Fibroblast of mammary gland (primary cell): ENCODE results near the gene DPM2.
A peak's percentile ranks its signal among the peaks of the same experiment; 100 is the strongest.

Experiments used
- DNase-seq: peaks from one replicate; pipeline ENCODE4 v3.0.0-alpha.2; 2010; ENCODE audit warnings: low read depth
- H3K4me3 ChIP-seq: 2 replicates; pipeline ENCODE4 v1.5.1; 2011; ENCODE audit warnings: low read depth, mild to moderate bottlenecking, low read length, moderate library complexity; ENCODE audit not compliant: control insufficient read depth
- TF ChIP-seq, protein P1 (sequence below): conservative IDR thresholded peaks from 2 replicates; pipeline ENCODE4 v1.5.1; 2011; ENCODE audit warnings: low read depth, low read length, inconsistent platforms; ENCODE audit not compliant: control insufficient read depth, insufficient read depth

Gene DPM2

DNA sequence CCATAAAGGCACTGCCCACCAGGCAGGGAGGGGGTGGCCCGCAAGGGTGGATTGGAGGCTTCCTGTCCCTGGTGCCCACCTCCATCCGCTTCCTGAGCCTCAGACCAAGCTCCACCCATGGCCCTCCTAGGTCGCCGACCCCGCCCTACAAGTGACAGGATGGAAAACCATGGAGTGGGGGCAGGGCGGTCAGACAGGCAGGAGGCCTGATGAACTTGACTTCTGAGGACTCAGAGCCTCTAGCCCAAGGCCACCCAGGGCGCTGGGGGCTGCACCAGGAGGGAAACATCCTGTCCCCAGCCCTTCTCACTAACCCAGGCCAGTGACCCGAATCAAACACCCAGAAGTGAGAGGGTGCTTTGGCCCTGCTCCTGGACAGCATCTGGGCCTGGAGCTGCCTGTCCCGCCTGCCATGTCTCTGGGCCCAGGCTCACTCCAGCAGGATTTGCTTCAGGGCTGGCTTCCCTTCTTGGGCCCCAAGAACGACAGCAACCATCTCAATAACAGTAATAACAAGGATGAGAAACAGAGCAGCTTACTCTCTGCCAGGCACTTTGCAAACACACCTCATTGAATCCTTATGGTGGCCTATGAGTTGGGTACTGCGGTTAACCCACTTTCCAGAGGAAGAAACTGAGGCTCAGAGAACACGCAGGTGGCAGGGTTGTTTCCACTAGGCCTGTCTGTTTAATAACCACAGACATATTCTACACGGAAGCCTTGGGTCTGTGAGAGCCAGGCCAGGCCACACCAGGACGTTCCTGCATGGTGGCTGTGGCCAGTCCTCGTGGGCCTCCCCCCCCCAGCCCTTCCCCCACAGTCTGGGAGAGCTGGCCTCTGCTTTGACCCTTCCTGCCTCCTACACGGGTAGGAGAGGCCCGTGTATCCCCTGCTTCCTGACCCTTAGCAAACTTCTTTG is 33.8 kb downstream of the DPM2 start:
- H3K4me3 ChIP-seq: no peak overlapping the region
- TF ChIP-seq, protein P1, sequence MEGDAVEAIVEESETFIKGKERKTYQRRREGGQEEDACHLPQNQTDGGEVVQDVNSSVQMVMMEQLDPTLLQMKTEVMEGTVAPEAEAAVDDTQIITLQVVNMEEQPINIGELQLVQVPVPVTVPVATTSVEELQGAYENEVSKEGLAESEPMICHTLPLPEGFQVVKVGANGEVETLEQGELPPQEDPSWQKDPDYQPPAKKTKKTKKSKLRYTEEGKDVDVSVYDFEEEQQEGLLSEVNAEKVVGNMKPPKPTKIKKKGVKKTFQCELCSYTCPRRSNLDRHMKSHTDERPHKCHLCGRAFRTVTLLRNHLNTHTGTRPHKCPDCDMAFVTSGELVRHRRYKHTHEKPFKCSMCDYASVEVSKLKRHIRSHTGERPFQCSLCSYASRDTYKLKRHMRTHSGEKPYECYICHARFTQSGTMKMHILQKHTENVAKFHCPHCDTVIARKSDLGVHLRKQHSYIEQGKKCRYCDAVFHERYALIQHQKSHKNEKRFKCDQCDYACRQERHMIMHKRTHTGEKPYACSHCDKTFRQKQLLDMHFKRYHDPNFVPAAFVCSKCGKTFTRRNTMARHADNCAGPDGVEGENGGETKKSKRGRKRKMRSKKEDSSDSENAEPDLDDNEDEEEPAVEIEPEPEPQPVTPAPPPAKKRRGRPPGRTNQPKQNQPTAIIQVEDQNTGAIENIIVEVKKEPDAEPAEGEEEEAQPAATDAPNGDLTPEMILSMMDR: no peak
- no peak for DNase-seq

DNA sequence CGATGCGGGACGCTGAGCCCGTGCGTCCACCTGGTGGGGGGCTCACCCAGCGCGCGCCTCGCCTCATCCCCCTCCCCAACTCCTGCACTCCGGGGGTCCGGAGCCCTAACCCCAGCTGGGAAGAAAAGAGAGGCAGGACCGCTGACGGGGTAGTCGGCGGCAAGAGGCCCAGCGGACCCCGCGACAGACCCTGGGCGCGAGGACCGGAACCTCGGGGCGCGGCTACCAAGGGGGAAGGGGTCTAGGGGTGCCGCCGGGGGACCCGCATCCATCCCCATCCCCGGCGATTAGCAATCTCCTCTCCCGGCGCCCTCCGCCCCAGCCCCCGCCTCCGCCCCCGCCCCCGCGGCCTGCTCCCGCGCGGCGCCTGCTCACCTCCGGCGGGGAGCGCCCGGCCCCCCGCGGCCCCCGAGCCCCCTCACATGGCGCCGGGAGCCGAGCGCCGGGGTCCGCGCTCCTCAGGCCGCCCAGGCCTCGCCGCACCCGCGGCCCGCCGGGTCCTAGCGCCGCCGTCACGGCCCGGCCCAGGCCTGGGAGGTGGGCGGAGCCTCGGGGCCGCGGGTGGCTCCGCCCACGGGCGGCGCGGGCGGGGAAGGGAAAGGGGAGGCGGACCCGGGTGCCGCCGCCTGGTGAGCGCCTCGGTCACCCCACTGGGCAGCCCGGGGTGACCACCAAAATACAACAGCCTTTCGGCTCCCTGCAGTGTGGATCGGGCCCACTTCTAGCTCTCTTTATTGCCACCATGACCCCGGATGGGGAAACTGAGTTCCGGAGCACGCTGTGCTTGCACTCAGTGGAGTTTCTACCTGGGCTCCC is 38.3 kb downstream of the DPM2 start, which contains the start of gene ST6GALNAC6:
TSS of gene ST6GALNAC6 (minus strand) at position 476 of the 816 bp plus-strand sequence. CDS start 1,622 bp downstream, outside the sequence.
- TF ChIP-seq, protein P1: no peak
- DNase-seq: peak; percentile 63
- peak within 1 kb of the TSS; percentile 85 for H3K4me3 ChIP-seq

DNA sequence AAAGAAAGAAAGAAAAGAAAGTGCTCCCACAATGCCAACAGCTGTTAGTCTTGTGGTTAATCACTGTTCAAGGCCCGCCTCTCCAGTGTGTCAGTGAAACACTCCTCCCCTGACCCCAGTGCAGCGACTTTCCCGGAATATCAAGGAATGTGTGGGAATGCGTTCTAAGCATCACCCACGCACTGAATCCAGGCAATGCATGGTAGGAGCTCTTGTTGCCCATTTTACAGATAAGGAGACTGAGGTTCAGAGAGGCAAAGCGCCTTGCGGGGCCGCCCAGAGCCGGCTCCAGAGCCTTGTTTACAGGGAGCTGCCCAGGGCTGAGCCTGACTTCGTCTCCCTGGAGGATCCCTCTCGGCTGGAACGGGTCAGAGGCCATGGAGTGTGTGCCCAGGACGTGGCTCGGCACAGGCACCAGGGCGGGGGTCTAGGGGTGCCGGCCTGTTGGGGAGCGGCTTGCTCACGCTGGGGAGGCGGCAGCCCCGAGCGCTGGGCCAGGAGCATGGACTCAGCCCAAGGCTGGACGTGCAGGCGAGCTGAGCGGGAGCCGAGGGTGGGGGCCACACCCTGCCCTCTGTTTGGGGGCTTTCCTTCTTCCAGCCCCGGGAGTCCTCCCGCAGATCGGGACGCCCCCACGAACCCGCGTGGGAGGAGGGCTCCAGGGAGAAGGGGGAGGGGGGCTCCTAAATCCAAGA is 39.1 kb downstream of the DPM2 start:
- TF ChIP-seq, protein P1: no peak
- peak overlapping the region; percentile 85 for H3K4me3 ChIP-seq
- DNase-seq: peak; percentile 95

DNA sequence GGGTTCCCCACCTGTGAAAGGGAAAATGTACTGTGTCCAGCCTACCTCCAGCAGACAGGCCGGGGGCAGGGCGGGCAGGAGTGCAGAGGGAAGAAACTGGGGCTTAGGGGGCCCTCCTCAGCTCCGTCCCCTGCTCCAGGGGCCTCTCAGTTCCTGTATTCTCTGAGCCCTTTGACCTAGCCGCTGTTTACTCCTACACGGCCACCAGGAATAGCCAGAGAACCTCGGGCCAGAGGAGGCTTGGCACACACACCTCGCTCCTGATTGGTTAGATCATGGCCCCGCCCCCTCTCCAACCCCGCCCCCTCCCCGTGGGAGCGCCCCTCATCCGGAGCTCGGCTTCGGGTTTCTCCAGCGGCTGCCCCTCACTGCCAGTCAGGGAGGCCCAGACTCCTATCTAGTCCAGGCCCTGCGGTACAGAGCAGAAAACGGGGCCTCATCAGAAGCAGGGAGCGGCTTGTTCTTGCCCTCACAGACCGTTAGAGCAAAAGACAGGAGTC is 40.4 kb downstream of the DPM2 start:
- peak overlapping the region; percentile 85 for H3K4me3 ChIP-seq
- TF ChIP-seq, protein P1: no peak
- DNase-seq: peak; percentile 86

DNA sequence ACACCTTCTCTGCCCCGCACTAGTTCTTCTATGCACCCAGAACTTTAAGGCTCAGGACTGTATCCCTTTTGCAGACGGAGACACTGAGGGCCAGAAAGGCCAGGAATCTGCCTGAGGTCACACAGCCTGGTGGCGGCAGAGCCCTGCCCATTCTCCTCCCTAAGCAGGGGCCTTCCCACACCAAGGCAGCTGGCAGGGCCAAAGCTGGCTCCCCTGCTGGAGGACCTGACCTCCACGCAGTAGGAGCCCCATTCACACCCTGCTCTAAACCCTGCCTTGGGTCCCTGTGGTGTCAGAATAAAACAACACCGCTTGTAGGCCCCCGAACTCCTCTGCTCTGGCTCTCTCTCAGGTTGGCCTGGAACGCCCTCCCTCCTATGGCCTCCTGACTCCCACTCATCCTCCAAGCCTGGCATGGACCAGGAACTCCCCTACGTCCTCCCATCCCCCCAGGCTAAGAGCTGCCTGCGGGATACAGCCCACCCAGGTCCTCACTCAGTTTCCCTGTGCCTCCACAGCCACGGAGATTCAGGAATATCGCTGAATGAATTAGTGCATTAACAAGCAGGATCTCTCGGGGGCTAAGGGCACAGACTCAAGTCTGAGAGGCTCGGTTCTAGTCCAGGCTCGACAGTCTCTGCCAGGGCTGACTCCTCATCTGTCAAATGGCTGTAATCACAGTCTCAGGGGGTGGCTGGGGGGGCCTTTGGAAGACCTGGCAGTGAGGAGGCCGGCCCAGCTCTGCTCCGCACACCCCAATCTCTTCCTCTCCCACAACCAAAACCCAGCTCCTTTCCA is 41.1 kb downstream of the DPM2 start:
- TF ChIP-seq, protein P1: no peak
- H3K4me3 ChIP-seq: no peak overlapping the region
- no peak for DNase-seq
